H1 (cell line): ENCODE data around the gene NELFB. TPM values are rescaled to one million over a fixed set of nuclear protein-coding genes. Genes with fewer than 3 reads are reported as not detected.

ENCODE experiments used
- CTCF ChIA-PET: fragments of 300-600 bp; sonication (Branson Sonifier 250); formaldehyde crosslinking; loops from one replicate; lab custom pipeline; 2021; ENCODE audit not compliant: partially characterized antibody; lab: Charles Lee
- POLR2A ChIA-PET: fragments of 300-600 bp; sonication (Branson Sonifier 250); formaldehyde crosslinking; loops from one replicate; lab custom pipeline; 2021; ENCODE audit warnings: inconsistent platforms; ENCODE audit not compliant: partially characterized antibody; lab: Charles Lee
- DNase-seq, 2 experiments: peaks; one replicate each; pipeline versions ENCODE4 v3.0.0 to v3.0.0-alpha.2; 2010 to 2022; ENCODE audit warnings: low spot score in 2 of 2, low read depth in 1 of 2, mixed read lengths in 1 of 2
- FAIRE-seq: peaks from 2 replicates; lab custom pipeline; 2011; peaks lifted over from hg19 to GRCh38; lab: Jason Lieb, UNC
- H2AFZ ChIP-seq: 2 replicates; pipeline ENCODE4 v1.8.1; 2012; ENCODE audit warnings: low read length, inconsistent platforms
- H2AK5ac ChIP-seq: 2 replicates; pipeline ENCODE4 v1.6.1; 2013; ENCODE audit warnings: low read depth, low read length
- H2BK120ac ChIP-seq: replicated peaks from 2 replicates; pipeline ENCODE3; 2013; ENCODE audit warnings: low read depth, low read length, inconsistent platforms
- H2BK12ac ChIP-seq: 2 replicates; pipeline ENCODE4 v1.6.1; 2013; ENCODE audit warnings: low read depth, low read length
- H2BK15ac ChIP-seq: 2 replicates; pipeline ENCODE4 v1.6.1; 2013; ENCODE audit warnings: low read length
- H2BK20ac ChIP-seq: 2 replicates; pipeline ENCODE4 v1.6.1; 2013; ENCODE audit warnings: low read length
- H2BK5ac ChIP-seq: 2 replicates; pipeline ENCODE4 v1.6.1; 2013; ENCODE audit warnings: low read depth, low read length
- H3K14ac ChIP-seq: 2 replicates; pipeline ENCODE4 v1.6.1; 2013; ENCODE audit warnings: inconsistent platforms; ENCODE audit not compliant: insufficient read length
- H3K18ac ChIP-seq: 2 replicates; pipeline ENCODE4 v1.6.1; 2013; ENCODE audit warnings: low read length; ENCODE audit errors: extremely low read depth
- H3K23ac ChIP-seq: 2 replicates; pipeline ENCODE4 v1.6.1; 2013; ENCODE audit warnings: inconsistent platforms; ENCODE audit not compliant: insufficient read length
- H3K23me2 ChIP-seq: 2 replicates; pipeline ENCODE4 v1.6.1; 2013; ENCODE audit warnings: low read depth, low read length
- H3K27ac ChIP-seq: 2 replicates; pipeline ENCODE4 v1.6.1; 2011; ENCODE audit warnings: low read depth, low read length, inconsistent platforms
- H3K27me3 ChIP-seq, 4 experiments: replicated peaks in 1 of 4; 1 replicate in 1 of 4; 2 replicates in 3 of 4; pipeline versions ENCODE4 v1.6.1 to v1.8.1; 2011 to 2013; ENCODE audit warnings: low read length in 3 of 4, mild to moderate bottlenecking in 3 of 4, inconsistent platforms in 2 of 4, mixed read lengths in 2 of 4, moderate library complexity in 1 of 4; ENCODE audit not compliant: control insufficient read depth in 3 of 4, insufficient read depth in 3 of 4; ENCODE audit errors: extremely low read depth in 1 of 4
- H3K36me3 ChIP-seq, 4 experiments: 2 replicates each; pipeline versions ENCODE4 v1.6.1 to v1.8.1; 2011 to 2013; ENCODE audit warnings: mild to moderate bottlenecking in 4 of 4, low read length in 3 of 4, moderate library complexity in 2 of 4, control low read depth in 1 of 4, inconsistent platforms in 1 of 4; ENCODE audit not compliant: insufficient read depth in 4 of 4, control insufficient read depth in 2 of 4
- H3K4ac ChIP-seq: replicated peaks from 2 replicates; pipeline ENCODE3; 2013; ENCODE audit warnings: low read length, low read depth, mixed read lengths, inconsistent platforms; ENCODE audit not compliant: insufficient read length
- H3K4me1 ChIP-seq, 4 experiments: replicated peaks in 1 of 4; 1 replicate in 1 of 4; 2 replicates in 3 of 4; pipeline versions ENCODE4 v1.6.1 to v1.8.1; 2011 to 2013; ENCODE audit warnings: low read length in 3 of 4, inconsistent platforms in 2 of 4, mixed read lengths in 1 of 4; ENCODE audit not compliant: insufficient read depth in 4 of 4, control insufficient read depth in 3 of 4
- H3K4me2 ChIP-seq, 2 experiments: 2 replicates each; pipeline versions ENCODE4 v1.6.1 to v1.8.1; 2011 to 2013; ENCODE audit warnings: low read depth in 2 of 2, low read length in 2 of 2, control low read depth in 1 of 2, inconsistent platforms in 1 of 2, mild to moderate bottlenecking in 1 of 2; ENCODE audit not compliant: insufficient read depth in 1 of 2
- H3K4me3 ChIP-seq, 4 experiments: fragments of 200-600, 300-600 bp in 1 of 4; sonication (generic), shearing (Covaris generic), sonication (Bioruptor Twin) in 1 of 4; 2 replicates each; pipeline versions ENCODE4 v1.5.1 to v1.8.1; 2011 to 2016; ENCODE audit warnings: low read length in 4 of 4, low read depth in 3 of 4, control low read depth in 2 of 4, inconsistent platforms in 2 of 4, mild to moderate bottlenecking in 2 of 4, mixed read lengths in 1 of 4, moderate library complexity in 1 of 4; ENCODE audit not compliant: insufficient read depth in 2 of 4; ENCODE audit errors: extremely low read depth in 1 of 4
- H3K56ac ChIP-seq: replicated peaks from 2 replicates; pipeline ENCODE3; 2013; ENCODE audit warnings: low read depth, mild to moderate bottlenecking, mixed read lengths, low read length, inconsistent platforms; ENCODE audit not compliant: insufficient read length
- H3K79me1 ChIP-seq: 2 replicates; pipeline ENCODE4 v1.6.1; 2013; ENCODE audit warnings: low read depth, low read length, control low read depth
- H3K79me2 ChIP-seq, 2 experiments: 2 replicates each; pipeline versions ENCODE4 v1.6.1 to v1.8.1; 2012 to 2013; ENCODE audit warnings: low read length in 2 of 2, mild to moderate bottlenecking in 2 of 2, inconsistent platforms in 1 of 2; ENCODE audit not compliant: insufficient read depth in 2 of 2, control insufficient read depth in 1 of 2
- H3K9ac ChIP-seq, 4 experiments: replicated peaks in 1 of 4; 1 replicate in 1 of 4; 2 replicates in 3 of 4; pipeline versions ENCODE4 v1.6.1 to v1.8.1; 2011 to 2013; ENCODE audit warnings: low read depth in 3 of 4, low read length in 3 of 4, control low read depth in 2 of 4, mild to moderate bottlenecking in 2 of 4, moderate library complexity in 2 of 4, inconsistent platforms in 1 of 4; ENCODE audit errors: extremely low read depth in 1 of 4
- H3K9me3 ChIP-seq, 2 experiments: 2 replicates each; pipeline versions ENCODE4 v1.6.1 to v1.8.1; 2012 to 2013; ENCODE audit warnings: mild to moderate bottlenecking in 2 of 2, moderate library complexity in 2 of 2, control low read depth in 1 of 2, inconsistent platforms in 1 of 2, low read depth in 1 of 2, low read length in 1 of 2, mixed read lengths in 1 of 2; ENCODE audit not compliant: insufficient read depth in 2 of 2
- H4K20me1 ChIP-seq, 2 experiments: replicated peaks in 1 of 2; 2 replicates each; pipeline versions ENCODE3 to v1.8.1; 2011 to 2013; ENCODE audit warnings: inconsistent platforms in 2 of 2, low read length in 2 of 2, mild to moderate bottlenecking in 1 of 2; ENCODE audit not compliant: insufficient read depth in 2 of 2, control insufficient read depth in 1 of 2
- H4K5ac ChIP-seq: 2 replicates; pipeline ENCODE4 v1.6.1; 2013; ENCODE audit warnings: low read length, low read depth, mixed read lengths, inconsistent platforms; ENCODE audit not compliant: insufficient read length
- H4K8ac ChIP-seq: 2 replicates; pipeline ENCODE4 v1.8.0; 2013; ENCODE audit warnings: mild to moderate bottlenecking, moderate library complexity, low read length, inconsistent platforms; ENCODE audit not compliant: insufficient read depth; ENCODE audit errors: extremely low read depth
- H4K91ac ChIP-seq: replicated peaks from 2 replicates; pipeline ENCODE3; 2013; ENCODE audit warnings: low read length, mixed read lengths, inconsistent platforms; ENCODE audit not compliant: insufficient read length
- BACH1 ChIP-seq: IDR thresholded peaks from 2 replicates; pipeline ENCODE4 v1.6.1; 2012; ENCODE audit warnings: low read length, improper control_type of control experiment
- CBX8 ChIP-seq: fragments of 300-800, 300-1000 bp; sonication (generic); IDR thresholded peaks from 2 replicates; pipeline ENCODE4 v1.7.1; 2016; ENCODE audit warnings: low read depth, low read length, borderline replicate concordance
- E2F6 ChIP-seq: IDR thresholded peaks from 2 replicates; pipeline ENCODE4 v1.6.1; 2012; ENCODE audit warnings: inconsistent platforms
- GABPA ChIP-seq: IDR thresholded peaks from 2 replicates; pipeline ENCODE4 v1.6.1; 2011; ENCODE audit warnings: mild to moderate bottlenecking, low read length, moderate library complexity, borderline replicate concordance; ENCODE audit not compliant: insufficient read depth
- HDAC2 ChIP-seq, 2 experiments: fragments of 300-600 bp in 1 of 2; sonication (generic) in 1 of 2; IDR thresholded peaks; 2 replicates each; pipeline ENCODE4 v1.6.1; 2011 to 2012; ENCODE audit warnings: low read depth in 2 of 2, low read length in 2 of 2, mild to moderate bottlenecking in 2 of 2, moderate library complexity in 2 of 2, borderline replicate concordance in 1 of 2, inconsistent platforms in 1 of 2
- PHF8 ChIP-seq: fragments of 200-600 bp; sonication (generic); conservative IDR thresholded peaks from 2 replicates; pipeline ENCODE4 v1.7.1; 2012; ENCODE audit warnings: low read depth, mild to moderate bottlenecking, inconsistent platforms, low read length, moderate library complexity
- WGBS, 2 experiments: shearing (Covaris generic) in 1 of 2; methylation state at CpG; one replicate each; pipeline versions ENCODE4 v1.1.6 to v1.1.7; 2013 to 2015; ENCODE audit warnings: low lambda C conversion rate in 2 of 2, mixed read lengths in 2 of 2, inconsistent platforms in 1 of 2, low coverage in 1 of 2, missing lambda C conversion rate in 1 of 2; ENCODE audit not compliant: insufficient replicate concordance in 2 of 2, insufficient coverage in 1 of 2, insufficient read length in 1 of 2; ENCODE audit errors: extremely low coverage in 1 of 2, missing lambda C conversion rate in 1 of 2; 5-methylcytosine and 5-hydroxymethylcytosine counted together
- polyA plus RNA-seq, 7 experiments: library from polyadenylated mRNA; depleted of rRNA in 3 of 7; stranded (reverse) in 5 of 7; unstranded in 2 of 7; fragments of >200 nt in 5 of 7; fragments of 200-250 nt in 2 of 7; gene quantifications; 1 replicate in 5 of 7; 2 replicates in 1 of 7; 4 replicates in 1 of 7; pipeline versions ENCODE4 v1.2.1 to v1.2.3, GENCODE V29; 2011 to 2013; ENCODE audit warnings: missing spikeins in 2 of 7, mixed read lengths in 2 of 7
- total RNA-seq: library from RNA; stranded (reverse); fragmentation: NEBNext Ultra II Directional; extraction: Animal tissue kit (Norgen Biotek cat#: 25700); gene quantifications from 2 replicates; pipeline ENCODE4 v1.2.1, GENCODE V29; 2021
- TF ChIP-seq, protein P1 (sequence below), 3 experiments: IDR thresholded peaks; 1 replicate in 2 of 3; 2 replicates in 1 of 3; pipeline versions ENCODE4 v1.5.1 to v1.6.1; 2011; ENCODE audit warnings: low read length in 3 of 3, mild to moderate bottlenecking in 3 of 3, inconsistent platforms in 2 of 3, low read depth in 1 of 3, moderate library complexity in 1 of 3; ENCODE audit not compliant: insufficient read depth in 1 of 3; ENCODE audit errors: control extremely low read depth in 1 of 3

The NELFB gene
- total and polyA plus RNA-seq, 2 of the 8 experiments (the other 6 are each of a cell fraction or from before 2014, with no cell fraction given): 57.6 to 78.0 TPM

- Histone ChIP-seq H3K79me2 (peaks cover 0 to 20% of the 10 kb centered on the region in 2 experiments; a peak in 2 of 4 replicates), H3K36me3 (peaks cover 6 to 18% (median 15%) of the 10 kb centered on the region in 4 experiments; a peak in 7 of 8 replicates), H3K23me2 (peaks cover 5% of the 10 kb centered on the region; the same call in 1 of the 2 replicates), H2BK5ac (peak overlapping the region; percentile 95), H3K79me1 (peaks cover 5% of the 10 kb centered on the region), H3K14ac (no peak overlapping the region), H4K8ac (peak overlapping the region; percentile 91; the same call in 1 of the 2 replicates), H4K20me1 (peaks cover 22 to 23% of the 10 kb centered on the region in 2 experiments), H2BK20ac (no peak overlapping the region), H3K9me3 (no peaks in the 10 kb centered on the region), H2BK15ac (no peak overlapping the region), H2AK5ac (no peak overlapping the region), H4K5ac (peak overlapping the region; percentile 52), H3K4me1 (peaks cover 0 to 27% (median 21%) of the 10 kb centered on the region in 4 experiments; a peak in 6 of 7 replicates), H2BK12ac (no peak overlapping the region), H4K91ac (peak overlapping the region; percentile 91), H3K18ac (peak overlapping the region; percentile 95; the same call in 1 of the 2 replicates), H3K27me3 (no peaks in the 10 kb centered on the region), H2AFZ (no peak overlapping the region), H3K4me2 (peak overlapping the region; percentile 49 to 75), H3K9ac (peak overlapping the region; percentile 29 to 63 (median 58); a peak in 6 of 7 replicates), H3K4me3 (peak overlapping the region; percentile 64 to 83 (median 70)), H3K23ac (no peak overlapping the region), H3K56ac (peak overlapping the region; percentile 77), H3K4ac (no peak overlapping the region), H3K27ac (peak overlapping the region; percentile 67; the same call in 1 of the 2 replicates), H2BK120ac (no peak overlapping the region)
- CTCF ChIA-PET: interaction anchor here (0.6 to 9.1 kb wide), 9 partner anchors 13 to 102 kb away, joined by 3 to 113 read pairs (median 4); partner anchors contain the start of genes CYSRT1, RNF208 and RNF224
- WGBS, 2 experiments: 2% methylated on average over 43 of the region's 58 CpGs; no CpG with 5 or more reads in 1 of the 2 experiments
- DNase-seq: no peak
- POLR2A ChIA-PET: interaction anchor here (0.6 to 69.9 kb wide), 43 partner anchors 5 to 364 kb away, joined by 3 to 1462 read pairs (median 3); partner anchors contain the start of genes ABCA2, CYSRT1, ENTPD2 and GRIN1
- no peak for FAIRE-seq
- TF ChIP-seq GABPA: no peak
- no peak for TF ChIP-seq CBX8
- TF ChIP-seq E2F6: peak; percentile 14; the same call in 1 of the 2 replicates
- peak; percentile 69 for TF ChIP-seq PHF8
- TF ChIP-seq, protein P1, sequence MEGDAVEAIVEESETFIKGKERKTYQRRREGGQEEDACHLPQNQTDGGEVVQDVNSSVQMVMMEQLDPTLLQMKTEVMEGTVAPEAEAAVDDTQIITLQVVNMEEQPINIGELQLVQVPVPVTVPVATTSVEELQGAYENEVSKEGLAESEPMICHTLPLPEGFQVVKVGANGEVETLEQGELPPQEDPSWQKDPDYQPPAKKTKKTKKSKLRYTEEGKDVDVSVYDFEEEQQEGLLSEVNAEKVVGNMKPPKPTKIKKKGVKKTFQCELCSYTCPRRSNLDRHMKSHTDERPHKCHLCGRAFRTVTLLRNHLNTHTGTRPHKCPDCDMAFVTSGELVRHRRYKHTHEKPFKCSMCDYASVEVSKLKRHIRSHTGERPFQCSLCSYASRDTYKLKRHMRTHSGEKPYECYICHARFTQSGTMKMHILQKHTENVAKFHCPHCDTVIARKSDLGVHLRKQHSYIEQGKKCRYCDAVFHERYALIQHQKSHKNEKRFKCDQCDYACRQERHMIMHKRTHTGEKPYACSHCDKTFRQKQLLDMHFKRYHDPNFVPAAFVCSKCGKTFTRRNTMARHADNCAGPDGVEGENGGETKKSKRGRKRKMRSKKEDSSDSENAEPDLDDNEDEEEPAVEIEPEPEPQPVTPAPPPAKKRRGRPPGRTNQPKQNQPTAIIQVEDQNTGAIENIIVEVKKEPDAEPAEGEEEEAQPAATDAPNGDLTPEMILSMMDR (IDR thresholded peaks at IDR 0.05; ENCODE audit: control extremely low read depth in 1 of 3, insufficient read depth in 1 of 3, low read depth in 1 of 3, low read length in 3 of 3): peak in 2 of 3 experiments; percentile 3 to 27; a peak in 2 of 4 replicates
- 0 out of 4 replicates have a peak, but pooled peaks of 1 of the 2 experiments have one; percentile 38 for TF ChIP-seq HDAC2 (IDR thresholded peaks at IDR 0.05; ENCODE audit: borderline replicate concordance in 1 of 2, low read depth in 2 of 2, low read length in 2 of 2)
- TF ChIP-seq BACH1: peak; percentile 60; the same call in 1 of the 2 replicates
Measured at GRCh38 chr9:137240318-137240840, 14.7 kb upstream of the NELFB start.
